LNCaP clone FGC (cell line): ENCODE measurements around the gene ASXL3.

Source experiments
- DNase-seq: peaks from one replicate; pipeline ENCODE4 v3.0.0-alpha.2; 2011; ENCODE audit warnings: low read depth
- H3K4me3 ChIP-seq: 2 replicates; pipeline ENCODE4 v1.5.1; 2011; ENCODE audit warnings: mild to moderate bottlenecking, low read depth, low read length, control low read depth
- CTCF ChIP-seq: IDR thresholded peaks from 2 replicates; pipeline ENCODE4 v1.5.1; 2012; ENCODE audit warnings: mild to moderate bottlenecking; ENCODE audit not compliant: control insufficient read depth, insufficient read depth; ENCODE audit errors: extremely low read depth

The ASXL3 gene

GRCh38 chr18:33557706-33558105 is 20.3 kb upstream of the ASXL3 start:
- no peak for DNase-seq
- no peak overlapping the region for H3K4me3 ChIP-seq
- no peak for TF ChIP-seq CTCF

GRCh38 chr18:33558529-33558928 is 19.5 kb upstream of the ASXL3 start:
- no peak for TF ChIP-seq CTCF
- H3K4me3 ChIP-seq, result no peak overlapping the region
- DNase-seq, result no peak

GRCh38 chr18:33560686-33561370 is 17.2 kb upstream of the ASXL3 start:
- H3K4me3 ChIP-seq, result no peak overlapping the region

GRCh38 chr18:33562741-33563140 is 15.3 kb upstream of the ASXL3 start:
- no peak overlapping the region for H3K4me3 ChIP-seq
- TF ChIP-seq CTCF, result no peak
- no peak for DNase-seq

More at GRCh38 chr18:33560686-33561370, 17.2 kb upstream of the ASXL3 start:
- TF ChIP-seq CTCF, result no peak
- DNase-seq, result no peak

GRCh38 chr18:33567705-33568104 is 10.3 kb upstream of the ASXL3 start:
- H3K4me3 ChIP-seq, result no peak overlapping the region
- no peak for DNase-seq
- TF ChIP-seq CTCF, result no peak

DNA sequence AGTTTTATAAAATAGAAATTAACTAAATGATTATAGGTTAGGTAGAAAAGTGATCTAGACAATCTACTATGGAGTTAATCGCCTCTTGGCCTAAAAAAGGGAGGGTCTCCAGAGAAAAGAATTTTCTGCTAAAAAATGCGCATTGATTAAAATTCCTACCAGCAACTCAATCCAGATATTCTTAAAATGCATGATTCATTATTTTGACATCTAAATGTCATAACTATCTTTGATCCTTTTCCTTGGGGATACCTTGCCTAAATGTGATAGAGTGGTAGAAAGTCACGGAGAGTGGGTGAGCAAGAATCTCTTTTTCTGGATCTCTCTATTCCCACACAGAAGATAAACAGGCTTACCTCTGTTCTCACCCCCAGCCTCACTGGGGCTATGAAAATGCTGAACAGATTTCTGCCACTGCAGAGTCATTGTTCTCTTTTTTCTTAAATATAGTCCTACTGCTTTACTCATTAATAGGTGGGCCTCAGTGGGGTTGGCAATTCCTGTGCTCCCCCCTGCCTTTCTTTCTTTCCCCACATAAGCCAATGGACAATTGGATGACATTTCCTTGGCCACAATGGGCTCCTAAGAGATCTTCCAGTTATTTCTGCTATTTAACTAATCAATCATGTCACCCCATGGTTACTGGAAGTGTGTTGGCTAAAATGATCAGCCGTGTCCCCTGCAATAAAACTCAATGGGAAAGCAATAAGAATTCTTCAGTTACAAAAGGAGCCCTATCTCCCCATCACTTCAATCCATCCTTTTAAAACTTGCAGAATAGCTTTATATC is 5.8 kb upstream of the ASXL3 start:
- DNase-seq, result no peak
- no peak for TF ChIP-seq CTCF
- H3K4me3 ChIP-seq, result no peak overlapping the region
